GM19035 (cell line): Measurements from ENCODE around the gene CPM.

ENCODE experiments used
- ATAC-seq: cut with Tn5 transposase; IDR thresholded peaks from one replicate; pipeline ENCODE4 v1.9.1; 2021; ENCODE audit not compliant: unreplicated experiment

CPM gene

GRCh38 chr12:68957273-68957672 lies 24.3 kb upstream of the CPM start:
- ATAC-seq: no peak

DNA sequence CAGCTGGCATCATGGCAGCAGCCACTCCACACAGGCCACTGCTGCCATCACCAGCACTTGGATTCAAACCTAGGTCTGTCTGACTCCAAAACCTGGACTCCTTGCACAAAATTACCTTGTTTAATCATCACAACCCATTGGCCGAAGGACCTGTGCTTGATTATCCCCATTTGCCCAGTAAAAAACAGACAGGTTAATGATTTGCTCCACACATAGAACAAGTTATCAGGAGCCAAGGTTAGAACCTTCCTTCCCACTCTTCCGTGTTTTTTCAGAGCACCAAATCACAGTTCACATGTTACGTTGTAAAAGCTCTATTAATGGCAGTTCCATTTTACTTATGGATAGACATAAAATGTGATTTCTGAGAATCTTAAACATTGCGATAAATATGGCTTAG lies 23.5 kb upstream of the CPM start:
- no peak for ATAC-seq

- ATAC-seq: no peak
These were observed 21.8 kb upstream of the CPM start for GRCh38 chr12:68954811-68955210.

- no peak for ATAC-seq
These were observed 20.6 kb upstream of the CPM start for GRCh38 chr12:68953536-68953935.

DNA sequence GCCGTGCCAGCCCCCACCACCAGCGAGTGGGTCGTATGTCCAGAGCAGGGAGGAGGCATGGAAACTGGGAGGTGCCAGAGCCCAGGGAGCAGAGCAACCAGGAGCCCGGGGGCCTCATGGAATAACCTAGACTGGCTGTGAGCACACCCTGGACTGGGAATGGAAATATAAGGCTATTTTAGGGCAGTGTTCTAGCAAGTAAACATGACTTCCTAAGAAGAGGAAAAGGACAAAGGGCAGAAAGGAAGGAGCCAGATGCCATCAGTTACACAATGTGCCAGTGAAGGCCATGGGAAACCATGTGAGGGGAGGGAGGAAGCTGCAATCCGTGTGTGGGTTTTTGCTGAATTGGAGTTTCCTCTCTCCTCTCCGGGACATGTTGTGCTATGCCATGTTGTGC lies 18.7 kb upstream of the CPM start:
- no peak for ATAC-seq

GRCh38 chr12:68950511-68950910 lies 17.5 kb upstream of the CPM start:
- no peak for ATAC-seq

GRCh38 chr12:68945255-68945654 lies 12.3 kb upstream of the CPM start:
- ATAC-seq: no peak

GRCh38 chr12:68944296-68945076 lies 11.5 kb upstream of the CPM start:
- no peak for ATAC-seq

DNA sequence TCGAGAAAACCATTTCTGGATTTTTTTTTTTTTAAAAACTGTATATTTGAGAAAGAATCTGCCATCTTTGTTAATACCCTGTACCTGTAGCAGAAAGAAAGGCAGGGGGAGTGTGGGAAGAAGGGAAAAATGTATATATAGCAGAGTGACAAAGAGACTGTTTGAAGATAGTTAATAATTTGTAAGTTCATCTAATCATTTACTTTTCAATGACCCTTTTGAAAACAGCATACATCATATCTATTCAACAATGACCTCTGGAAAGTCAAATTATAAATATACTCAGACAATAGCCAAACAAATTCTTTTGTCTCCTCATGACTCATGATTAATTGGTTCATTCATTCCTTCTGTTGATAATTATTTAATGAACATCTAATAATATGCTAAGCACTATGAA lies 10.9 kb upstream of the CPM start:
- ATAC-seq: no peak

DNA sequence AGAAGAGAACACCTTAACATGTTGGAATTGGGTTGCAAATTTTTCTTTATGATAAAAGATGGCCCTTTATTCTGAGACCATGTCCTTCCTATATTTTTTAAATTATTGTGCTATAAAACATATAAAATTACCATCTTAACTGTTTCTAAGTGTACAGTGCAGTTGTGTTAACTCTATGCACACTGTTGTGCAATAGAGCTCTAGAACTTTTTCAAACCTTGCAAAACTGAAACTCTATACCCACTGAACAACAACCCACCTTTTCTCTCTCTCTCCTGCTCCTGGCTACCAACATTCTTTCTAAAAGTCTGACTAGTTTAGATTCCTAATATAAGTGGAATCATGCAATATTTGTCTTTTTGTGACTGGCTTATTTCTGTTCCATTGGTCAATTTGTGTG lies 7.8 kb upstream of the CPM start:
- no peak for ATAC-seq

- ATAC-seq: no peak
These were observed 6.5 kb upstream of the CPM start for GRCh38 chr12:68939505-68939904.

DNA sequence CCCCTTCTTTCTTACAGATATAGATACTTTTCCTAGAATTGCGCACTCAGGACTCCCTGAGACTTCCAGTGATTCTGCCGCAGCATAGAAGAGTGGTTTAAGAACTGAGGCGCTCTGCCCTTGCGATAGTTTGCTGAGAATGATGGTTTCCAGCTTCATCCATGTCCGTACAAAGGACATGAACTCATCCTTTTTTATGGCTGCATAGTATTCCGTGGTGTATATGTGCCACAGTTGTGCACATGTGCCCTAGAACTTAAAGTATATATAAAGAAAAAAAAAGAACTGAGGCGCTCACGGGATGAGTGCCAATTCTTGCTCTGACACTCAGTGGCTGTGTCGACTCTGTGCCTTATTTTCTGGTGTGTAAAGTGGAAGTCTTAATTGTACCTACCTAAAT lies 1.4 kb upstream of the CPM start:
- ATAC-seq: no peak

DNA sequence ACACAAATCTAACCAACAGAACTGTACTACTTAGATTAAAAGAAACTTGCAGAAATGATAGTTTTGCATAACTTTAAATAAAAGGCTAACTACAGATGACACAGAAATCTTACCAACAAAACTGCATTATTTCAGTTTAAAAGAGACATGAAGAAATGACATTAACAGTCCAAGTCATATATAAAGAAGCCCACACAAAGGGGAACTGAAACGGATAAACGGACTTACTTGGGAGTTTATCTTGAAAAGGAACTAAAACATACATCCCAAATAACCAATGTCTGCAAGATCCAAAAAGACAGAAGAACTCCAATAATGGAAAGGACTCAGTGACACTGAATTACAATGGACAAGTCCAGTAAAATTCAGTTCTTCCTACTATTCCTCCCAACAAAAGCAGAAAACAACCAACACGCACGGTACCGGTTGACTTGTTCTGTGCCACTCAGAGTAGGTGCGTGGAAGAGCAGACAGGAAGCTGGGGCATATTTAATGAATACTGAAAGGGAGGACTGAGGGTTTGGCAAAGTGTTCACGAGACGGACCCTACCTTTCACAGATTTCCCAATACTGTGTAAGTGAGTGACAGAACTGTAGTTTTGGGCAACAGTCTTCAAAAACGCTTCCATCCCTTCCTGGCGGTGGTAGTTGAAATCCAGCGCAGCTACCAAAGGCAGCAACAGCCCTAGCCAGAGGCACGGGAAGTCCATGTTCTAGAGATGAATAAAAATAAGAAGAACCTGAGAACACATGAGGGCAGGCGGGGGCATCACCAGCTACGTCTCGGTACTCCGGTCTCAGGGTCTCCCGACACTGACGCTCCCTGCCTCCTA lies 627 bp downstream of the CPM start:
- ATAC-seq: peak; percentile 43

DNA sequence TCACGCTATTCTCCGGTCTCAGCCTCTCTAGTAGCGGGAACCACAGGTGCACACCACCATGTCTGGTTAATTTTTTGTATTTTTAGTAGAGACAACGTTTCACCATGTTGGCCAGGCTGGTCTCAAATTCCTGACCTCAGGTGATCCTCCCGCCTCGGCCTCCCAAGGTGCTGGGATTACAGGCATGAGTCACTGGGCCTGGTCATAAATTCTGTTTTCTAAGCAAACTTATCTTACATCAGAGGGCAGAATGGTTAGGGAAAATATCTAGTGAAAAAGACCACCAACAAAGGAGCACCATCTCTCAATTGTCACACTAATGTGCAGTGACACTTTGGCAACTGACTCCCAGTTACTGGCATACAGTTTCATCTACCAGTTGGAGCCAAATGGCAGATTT lies 2.8 kb downstream of the CPM start:
- ATAC-seq: no peak

DNA sequence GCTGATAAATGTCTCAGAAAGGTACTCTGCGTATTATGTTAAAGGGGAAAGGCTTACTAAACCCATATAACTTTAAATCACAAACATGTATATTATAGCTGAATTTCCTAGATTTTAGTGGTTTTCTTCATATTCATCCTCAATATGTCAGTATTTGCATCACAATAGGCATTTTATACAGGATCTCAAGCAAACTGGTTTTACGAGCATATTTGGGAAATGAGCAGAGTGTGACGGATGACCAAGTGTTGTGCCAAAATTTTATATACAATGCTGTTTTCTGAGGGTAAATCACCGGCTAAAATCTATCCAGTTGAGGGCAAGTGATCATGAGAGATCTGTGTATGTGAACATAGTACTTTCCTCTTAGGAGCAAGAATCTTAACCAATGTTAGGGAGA lies 8.4 kb downstream of the CPM start:
- ATAC-seq: no peak

DNA sequence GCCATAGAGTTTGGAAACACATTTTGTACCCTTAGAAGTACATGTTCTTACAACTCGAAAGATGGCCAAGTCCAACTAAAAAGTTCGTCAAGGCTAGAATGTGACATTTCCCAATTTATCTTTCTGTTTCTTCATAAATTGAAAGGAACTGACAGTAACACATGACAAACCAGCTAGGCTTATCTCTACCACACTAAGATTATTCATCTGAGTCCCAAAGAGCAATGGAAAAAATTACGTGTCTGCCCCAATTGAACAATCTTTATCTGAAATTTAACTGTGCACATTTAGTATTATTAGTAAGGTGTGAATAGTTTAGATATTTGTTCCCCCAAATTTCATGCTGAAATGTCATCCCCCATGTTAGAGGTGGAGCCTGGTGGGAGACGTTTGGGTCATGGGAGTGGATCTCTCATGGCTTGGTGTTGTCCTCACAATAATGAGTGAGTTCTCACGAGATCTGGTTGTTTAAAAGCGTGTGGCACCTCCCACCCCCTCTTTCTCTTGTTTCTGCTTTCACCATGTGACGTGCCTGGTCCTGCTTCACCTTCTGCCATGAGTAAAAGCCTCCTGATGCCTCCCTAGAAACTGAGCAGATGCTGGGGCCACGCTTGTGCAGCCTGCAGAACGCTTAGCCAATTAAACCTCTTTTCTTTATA lies 13.3 kb downstream of the CPM start:
- ATAC-seq: no peak

GRCh38 chr12:68918960-68919359 lies 14.0 kb downstream of the CPM start:
- ATAC-seq: no peak

- no peak for ATAC-seq
These were observed 17.9 kb downstream of the CPM start for GRCh38 chr12:68915055-68915454.

DNA sequence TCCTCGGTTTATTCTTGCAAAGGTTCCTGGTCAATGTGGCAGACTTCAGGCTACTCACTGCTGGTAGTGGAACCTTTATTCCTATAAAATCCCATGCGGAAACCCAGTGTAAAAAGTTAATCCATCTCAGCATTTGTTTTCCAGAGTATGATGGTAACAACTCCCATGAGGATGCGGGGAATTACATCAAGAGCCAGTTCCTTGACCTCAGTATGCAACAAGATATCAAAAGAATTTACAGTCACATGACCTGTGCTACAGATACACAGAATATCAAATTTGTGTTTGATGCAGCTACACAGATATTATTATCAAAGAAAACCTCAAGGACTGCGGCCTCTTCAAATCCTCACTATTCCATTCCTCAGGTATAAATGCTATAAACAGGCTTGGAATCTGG lies 19.3 kb downstream of the CPM start:
- ATAC-seq: no peak

DNA sequence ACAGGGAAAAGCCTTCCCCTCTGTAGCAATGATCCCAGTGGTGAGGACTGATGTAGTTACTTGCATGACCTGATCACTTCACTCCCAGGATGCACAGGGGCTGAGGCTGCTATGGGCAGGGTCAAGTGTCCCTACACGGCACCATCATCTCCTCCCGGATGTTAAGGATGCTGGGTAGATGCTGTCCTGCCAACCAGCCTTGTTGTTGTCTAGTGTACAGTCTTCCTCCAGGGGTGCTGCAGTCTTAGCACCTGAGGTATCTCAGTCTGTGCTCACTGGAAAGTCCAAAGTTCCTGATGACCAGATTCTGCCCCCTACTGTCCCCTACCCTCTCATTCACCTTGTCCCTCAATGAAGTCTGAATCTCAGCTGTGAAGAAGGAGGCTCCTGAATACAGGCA lies 20.1 kb downstream of the CPM start:
- ATAC-seq: no peak

- no peak for ATAC-seq
These were observed 21.7 kb downstream of the CPM start for GRCh38 chr12:68911197-68911718.

- no peak for ATAC-seq
These were observed 22.8 kb downstream of the CPM start for GRCh38 chr12:68910128-68910527.
